Stimulated activated memory B cell treated with anti-CD40 and anti-IgM and Interleukin-4, amounts not matched to agents 10 μg/mL and 1 μg/mL and 100 μg/mL, for 72 hours (primary cell): ENCODE data around the gene CEL.

Experiments
- ATAC-seq: fragments of 150-1000 bp; cut with Tn5 transposase; 2 replicates; pipeline ENCODE4 v1.10.0; 2021
- H3K27ac Mint-ChIP-seq: one replicate; pipeline ENCODE4 v1.8.0; 2022; ENCODE audit warnings: mild to moderate bottlenecking, mixed read lengths
- H3K27me3 Mint-ChIP-seq: one replicate; pipeline ENCODE4 v1.8.0; 2022; ENCODE audit warnings: mixed read lengths
- H3K36me3 Mint-ChIP-seq: one replicate; pipeline ENCODE4 v1.8.0; 2022; ENCODE audit warnings: mixed read lengths
- H3K4me1 Mint-ChIP-seq: one replicate; pipeline ENCODE4 v1.8.0; 2022; ENCODE audit warnings: mixed read lengths
- H3K4me3 Mint-ChIP-seq: one replicate; pipeline ENCODE4 v1.8.0; 2022; ENCODE audit warnings: mild to moderate bottlenecking, moderate library complexity, mixed read lengths
- H3K9me3 Mint-ChIP-seq: one replicate; pipeline ENCODE4 v1.8.0; 2022; ENCODE audit warnings: mixed read lengths

The CEL gene

DNA sequence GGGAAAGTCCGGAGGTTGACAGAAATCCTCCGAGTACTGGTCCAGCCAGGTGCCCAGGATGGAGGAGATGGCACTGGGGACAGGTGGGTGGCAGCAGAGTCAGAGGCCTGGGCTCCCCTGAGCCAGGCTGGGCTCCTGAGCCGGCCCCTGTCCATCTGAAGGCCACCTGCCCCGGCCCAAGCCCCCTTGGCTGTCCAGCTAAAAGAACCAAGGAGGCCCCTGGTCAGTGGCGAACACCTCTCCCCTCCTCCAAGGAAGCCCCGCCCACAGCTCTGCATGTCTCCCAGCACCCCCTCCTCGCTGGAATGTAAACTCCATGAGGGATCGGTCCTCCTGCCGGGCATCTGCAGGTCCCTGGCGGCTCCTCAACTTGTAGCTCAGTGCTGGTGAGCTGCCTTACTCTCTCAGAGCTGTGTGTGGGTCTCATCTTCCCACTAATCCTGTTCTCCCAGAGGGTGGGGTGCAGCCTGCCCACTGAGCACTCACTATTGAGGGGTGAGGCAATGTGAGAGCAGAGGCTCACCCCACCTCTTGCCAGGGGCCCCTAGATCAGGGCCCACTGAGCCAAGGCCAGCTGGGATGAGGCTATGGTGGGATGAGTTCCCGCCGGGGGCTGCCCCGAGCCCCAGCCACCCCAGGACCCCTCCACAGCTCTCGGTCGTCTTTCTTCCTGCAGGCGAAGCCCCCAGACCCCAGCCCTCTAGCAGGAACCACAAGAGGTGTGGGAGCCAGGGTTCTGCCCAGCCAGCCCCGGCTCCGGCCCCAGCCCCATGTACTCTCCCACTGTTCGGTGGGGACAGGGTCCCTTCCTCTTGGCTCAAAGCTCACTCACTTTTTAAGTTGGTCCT, 47.2 kb downstream of the CEL start:
- no peak overlapping the region for H3K27ac Mint-ChIP-seq
- H3K36me3 Mint-ChIP-seq: peaks cover 52% of the 10 kb centered on the region
- H3K4me3 Mint-ChIP-seq: no peak overlapping the region
- H3K27me3 Mint-ChIP-seq: no peaks in the 10 kb centered on the region
- H3K4me1 Mint-ChIP-seq: peaks cover 28% of the 10 kb centered on the region
- ATAC-seq: no peak
- H3K9me3 Mint-ChIP-seq: no peaks in the 10 kb centered on the region

GRCh38 chr9:133109931-133110650, 48.3 kb downstream of the CEL start:
- H3K27me3 Mint-ChIP-seq: no peaks in the 10 kb centered on the region
- H3K9me3 Mint-ChIP-seq: no peaks in the 10 kb centered on the region
- no peak overlapping the region for H3K27ac Mint-ChIP-seq
- no peak for ATAC-seq
- H3K36me3 Mint-ChIP-seq: peaks cover 42% of the 10 kb centered on the region
- H3K4me3 Mint-ChIP-seq: no peak overlapping the region
- H3K4me1 Mint-ChIP-seq: peaks cover 38% of the 10 kb centered on the region

DNA sequence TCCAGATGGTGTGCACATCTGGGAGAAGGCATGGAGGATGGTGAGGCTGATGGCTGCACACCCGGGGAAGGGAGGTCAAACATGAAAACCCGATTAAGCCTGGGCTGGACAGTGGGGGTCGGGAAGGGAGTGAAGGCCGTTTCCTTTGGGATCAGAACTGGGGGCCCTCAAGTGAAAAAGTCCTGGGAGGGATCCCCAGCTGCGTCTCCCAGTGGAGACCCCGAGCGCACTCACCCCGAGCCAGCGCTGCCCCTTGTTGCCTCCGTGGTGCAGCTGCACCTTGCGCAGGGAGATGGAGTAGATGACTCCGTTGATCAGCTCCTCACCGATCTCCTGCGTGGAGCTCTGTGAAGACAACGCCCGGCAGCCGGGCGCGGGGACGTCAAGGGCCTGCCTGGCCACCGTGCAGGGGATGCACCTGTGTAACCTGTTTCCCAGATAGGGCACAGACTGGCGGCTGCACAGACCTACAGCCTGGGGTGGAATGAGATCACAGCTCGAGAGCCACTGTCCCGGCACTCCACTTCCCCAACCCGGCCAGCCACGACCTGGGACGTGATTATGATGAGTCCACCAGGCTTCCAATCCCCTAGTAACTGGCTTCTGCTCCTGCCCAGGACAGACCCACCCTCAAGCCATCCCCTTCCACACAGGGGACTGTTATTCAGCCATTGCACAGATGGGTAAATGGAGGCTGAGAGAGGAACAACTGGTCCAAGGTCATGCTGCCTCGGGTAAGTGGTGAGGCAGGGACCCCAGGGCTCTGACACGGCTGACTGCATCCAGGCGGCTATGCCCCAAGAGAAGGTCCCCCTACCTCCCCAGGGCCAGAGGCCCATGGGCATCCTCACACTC, 50.3 kb downstream of the CEL start:
- peaks cover 28% of the 10 kb centered on the region for H3K36me3 Mint-ChIP-seq
- H3K4me3 Mint-ChIP-seq: peak overlapping the region; percentile 13
- H3K4me1 Mint-ChIP-seq: peaks cover 57% of the 10 kb centered on the region
- ATAC-seq: no peak
- H3K27me3 Mint-ChIP-seq: no peaks in the 10 kb centered on the region
- no peaks in the 10 kb centered on the region for H3K9me3 Mint-ChIP-seq
- peak overlapping the region; percentile 95 for H3K27ac Mint-ChIP-seq

- Mint-ChIP-seq H3K36me3 (peaks cover 26% of the 10 kb centered on the region), H3K4me1 (peaks cover 63% of the 10 kb centered on the region), H3K27ac (peak overlapping the region; percentile 95), H3K9me3 (no peaks in the 10 kb centered on the region), H3K27me3 (no peaks in the 10 kb centered on the region), H3K4me3 (peak overlapping the region; percentile 13)
- peak; percentile 75 for ATAC-seq
These were observed 50.9 kb downstream of the CEL start for GRCh38 chr9:133112663-133113026.

- Mint-ChIP-seq H3K4me3 (peak overlapping the region; percentile 47), H3K4me1 (peaks cover 70% of the 10 kb centered on the region)
- no peak for ATAC-seq
These were observed 51.6 kb downstream of the CEL start for GRCh38 chr9:133113163-133113948.

DNA sequence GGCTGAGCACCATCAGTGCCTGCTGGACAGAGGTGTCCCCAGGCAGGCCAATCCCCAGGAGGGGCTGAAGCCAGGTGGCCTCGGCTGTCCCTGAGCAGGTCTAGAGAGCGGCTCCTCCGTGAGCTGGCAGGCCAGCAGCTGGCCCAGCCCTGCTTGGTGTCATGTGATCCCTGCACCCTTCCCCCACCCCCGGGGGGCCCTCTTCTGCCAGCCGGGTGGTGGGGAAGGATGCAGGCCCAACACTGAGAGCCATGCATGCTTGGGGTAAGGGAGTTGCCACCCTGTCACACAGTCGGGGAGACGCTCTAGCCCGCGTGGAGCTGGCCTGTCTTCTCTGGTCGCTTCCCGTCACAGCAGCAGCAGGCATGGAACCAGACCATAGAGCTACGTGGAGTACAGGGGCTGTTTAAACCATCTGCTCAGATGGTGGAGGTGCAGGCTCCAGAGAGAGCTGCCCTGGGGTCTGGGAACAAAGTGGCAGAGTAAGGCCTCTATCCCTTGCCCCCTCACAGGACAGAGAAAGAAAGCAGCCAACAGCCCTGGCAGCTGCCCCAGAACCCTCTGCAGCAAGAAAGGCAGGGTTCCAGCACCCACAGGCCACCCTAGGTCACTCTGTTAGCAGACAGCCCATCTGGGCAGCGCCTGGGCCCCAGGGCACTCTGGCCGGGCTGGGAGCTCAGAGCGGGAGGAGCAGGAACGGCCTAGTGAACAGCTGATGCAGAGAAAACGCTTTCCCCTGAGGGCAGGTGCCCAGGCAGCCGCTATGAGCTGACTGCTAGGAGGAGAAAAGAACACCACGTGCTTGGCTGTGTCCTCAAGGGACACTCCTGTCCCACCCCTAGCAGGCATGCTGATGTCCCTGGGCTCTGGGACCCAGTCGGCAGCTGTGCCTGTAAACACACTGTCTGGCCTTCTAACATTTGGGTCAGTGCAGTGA, 52.4 kb downstream of the CEL start:
- Mint-ChIP-seq H3K27ac (peak overlapping the region; percentile 95), H3K27me3 (no peaks in the 10 kb centered on the region), H3K36me3 (peaks cover 12% of the 10 kb centered on the region), H3K4me1 (peaks cover 78% of the 10 kb centered on the region), H3K9me3 (no peaks in the 10 kb centered on the region), H3K4me3 (peak overlapping the region; percentile 74)
- peak; percentile 60 for ATAC-seq

More at GRCh38 chr9:133113163-133113948, 51.6 kb downstream of the CEL start:
- Mint-ChIP-seq H3K27me3 (no peaks in the 10 kb centered on the region), H3K36me3 (peaks cover 19% of the 10 kb centered on the region), H3K27ac (peak overlapping the region; percentile 95), H3K9me3 (no peaks in the 10 kb centered on the region)

GRCh38 chr9:133114886-133115603, 53.3 kb downstream of the CEL start:
- H3K4me1 Mint-ChIP-seq: peaks cover 83% of the 10 kb centered on the region
- ATAC-seq: peak; percentile 53
- H3K27me3 Mint-ChIP-seq: no peaks in the 10 kb centered on the region
- H3K36me3 Mint-ChIP-seq: peaks cover 4% of the 10 kb centered on the region
- H3K27ac Mint-ChIP-seq: peak overlapping the region; percentile 95
- peak overlapping the region; percentile 74 for H3K4me3 Mint-ChIP-seq
- H3K9me3 Mint-ChIP-seq: no peaks in the 10 kb centered on the region

DNA sequence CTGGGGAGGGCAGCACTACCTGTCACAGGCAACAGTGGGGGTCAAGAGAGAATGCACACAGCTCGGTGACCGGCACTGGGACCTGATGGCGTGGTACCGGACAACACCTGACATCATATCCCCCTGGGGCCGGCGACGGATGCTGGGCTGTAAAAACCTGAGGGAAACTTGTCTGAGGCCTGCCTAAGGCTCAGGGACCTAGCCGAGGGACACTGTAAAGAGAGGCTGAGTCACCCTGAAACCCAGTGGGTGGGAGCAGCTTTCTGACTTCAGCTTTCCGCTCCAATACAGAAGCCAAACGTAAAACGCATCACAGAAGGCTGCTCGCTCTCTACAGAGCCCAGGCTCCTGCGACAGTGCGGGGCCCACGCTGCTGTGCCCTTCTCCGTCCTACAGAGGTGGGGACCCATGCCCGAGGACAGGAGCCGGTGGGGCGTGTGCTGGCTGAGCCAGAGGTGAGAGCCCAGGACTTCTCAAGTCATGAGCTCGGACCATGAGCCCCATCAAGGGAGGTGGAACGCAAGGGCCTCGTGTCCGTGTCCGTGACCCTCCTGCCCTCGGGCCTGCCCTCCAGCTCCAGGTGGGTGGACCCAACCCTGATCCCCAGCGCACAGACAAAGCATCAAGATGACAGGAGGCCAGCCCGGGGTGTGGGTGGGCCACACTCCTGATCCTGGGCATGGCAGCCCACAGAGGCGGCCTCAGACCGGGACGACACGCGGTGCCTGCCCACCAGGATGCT, 54.0 kb downstream of the CEL start:
- Mint-ChIP-seq H3K27ac (peak overlapping the region; percentile 95), H3K4me1 (peaks cover 89% of the 10 kb centered on the region), H3K4me3 (peak overlapping the region; percentile 74), H3K36me3 (no peaks in the 10 kb centered on the region), H3K9me3 (no peaks in the 10 kb centered on the region), H3K27me3 (no peaks in the 10 kb centered on the region)
- ATAC-seq: peak; percentile 88

GRCh38 chr9:133116346-133117231, 54.8 kb downstream of the CEL start:
- Mint-ChIP-seq H3K9me3 (no peaks in the 10 kb centered on the region), H3K27me3 (no peaks in the 10 kb centered on the region), H3K36me3 (no peaks in the 10 kb centered on the region), H3K4me3 (peak overlapping the region; percentile 70), H3K4me1 (peaks cover 89% of the 10 kb centered on the region), H3K27ac (peak overlapping the region; percentile 95)
- no peak for ATAC-seq

DNA sequence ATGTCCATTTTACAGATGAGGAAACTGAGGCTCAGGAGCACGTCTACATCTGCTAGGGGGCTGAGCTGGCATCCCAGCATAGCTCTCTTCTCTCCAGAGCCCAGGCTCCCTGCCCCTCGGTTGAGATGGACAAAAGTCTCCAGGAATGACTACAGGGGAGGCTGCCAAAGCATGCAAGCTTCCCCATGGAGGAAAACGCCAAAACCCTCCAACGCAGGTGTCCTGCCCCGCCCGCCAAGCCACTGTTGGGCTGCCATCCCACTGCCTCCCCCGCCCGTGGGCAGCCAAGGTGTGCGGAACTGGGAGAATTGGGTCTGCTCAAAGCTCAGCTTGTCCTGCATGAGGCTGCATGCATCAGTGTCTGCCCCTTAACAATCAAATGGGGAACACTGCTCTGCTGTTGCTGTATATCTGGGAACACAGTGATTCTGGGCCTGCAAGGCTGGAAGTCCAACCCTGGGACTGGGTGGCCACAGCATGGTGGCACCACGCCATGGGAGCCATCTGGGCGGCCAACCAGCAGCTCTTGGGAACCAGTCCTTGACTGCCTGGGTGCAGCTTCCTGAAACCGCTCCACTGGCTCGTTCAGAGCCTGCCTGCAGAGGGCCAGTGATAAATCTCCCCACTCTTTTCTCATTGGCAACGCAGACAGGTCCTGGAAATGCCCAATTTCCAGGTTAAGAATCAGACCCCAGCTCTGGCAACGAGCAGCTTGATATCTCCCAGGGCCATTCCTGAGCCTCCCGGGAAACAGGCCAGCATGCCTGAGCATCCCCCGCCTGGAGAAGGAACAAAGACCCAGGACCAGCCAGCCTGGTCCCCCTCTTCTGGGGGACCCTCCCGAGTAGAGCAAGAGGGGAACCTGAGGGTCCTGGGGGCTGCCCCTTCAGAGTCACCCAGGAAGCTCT, 55.7 kb downstream of the CEL start:
- Mint-ChIP-seq H3K27me3 (no peaks in the 10 kb centered on the region), H3K36me3 (no peaks in the 10 kb centered on the region), H3K4me3 (peak overlapping the region; percentile 3), H3K9me3 (no peaks in the 10 kb centered on the region), H3K4me1 (peaks cover 86% of the 10 kb centered on the region), H3K27ac (peak overlapping the region; percentile 69)
- no peak for ATAC-seq

- Mint-ChIP-seq H3K4me1 (peaks cover 80% of the 10 kb centered on the region), H3K36me3 (no peaks in the 10 kb centered on the region), H3K27ac (peak overlapping the region; percentile 69), H3K4me3 (no peak overlapping the region), H3K27me3 (no peaks in the 10 kb centered on the region), H3K9me3 (no peaks in the 10 kb centered on the region)
- no peak for ATAC-seq
These were observed 56.4 kb downstream of the CEL start for GRCh38 chr9:133118179-133118520.
